ENCODE measurements around the gene GORAB. TPM values are rescaled to one million over a fixed set of nuclear protein-coding genes. Genes with fewer than 3 reads are reported as not detected.

GORAB gene
- total and polyA plus RNA-seq, 2 of the 13 experiments (the other 11 are each of a cell fraction or from before 2014, with no cell fraction given): 6.6 to 9.2 TPM

- TF ChIP-seq ZBTB40 (IDR thresholded peaks at IDR 0.05) (no peak), ZBTB40 (CRISPR knock-in tag; IDR thresholded peaks at IDR 0.05) (no peak)
Observed at GRCh38 chr1:170599033-170599432, 67.1 kb downstream of the GORAB start (continued).

GRCh38 chr1:170601866-170602265 is 69.9 kb downstream of the GORAB start:
- H3K27ac ChIP-seq (ENCODE audit: extremely low read length, insufficient read depth, low read length): no peak overlapping the region
- H3K4me2 ChIP-seq (ENCODE audit: low read depth, low read length): no peak overlapping the region
- ATAC-seq (no peak), FAIRE-seq (no peak), DNase-seq (ENCODE audit: low spot score) (no peak)
- no peak overlapping the region for H3K4me3 ChIP-seq (replicated peaks in 1 of 3; ENCODE audit: insufficient read depth in 1 of 3, low read depth in 2 of 3, low read length in 3 of 3)
- peaks cover 16% of the 10 kb centered on the region for H3K9me3 ChIP-seq (ENCODE audit: low read length)
- no peaks in the 10 kb centered on the region for H4K20me1 ChIP-seq (ENCODE audit: insufficient read depth, low read length)
- 0% methylated on average over 1 of the region's 1 CpG for WGBS (ENCODE audit: low lambda C conversion rate)
- intact Hi-C loops (cut with micrococcal nuclease; ENCODE audit: unreplicated experiment) (no loop called here), in situ Hi-C loops (cut with HindIII; ENCODE audit: extremely low pct_ligation_motif_present, low pct_unique_long_range_greater_than_20kb) (no loop called here)
- no peak overlapping the region for H2AFZ ChIP-seq (ENCODE audit: low read length)
- H3K4me1 ChIP-seq (ENCODE audit: insufficient read depth, low read length): no peaks in the 10 kb centered on the region
- POLR2A ChIA-PET: no interaction called here
- CTCF ChIA-PET (ENCODE audit: low intra/inter-chr PET ratio, low total read pairs): no interaction called here
- BruUV-seq (replicated peaks): no TSS peak
- H3K9ac ChIP-seq (ENCODE audit: insufficient read depth, low read depth, low read length): no peak overlapping the region
- H3K36me3 ChIP-seq (replicated peaks in 1 of 2; ENCODE audit: control insufficient read depth in 1 of 2, insufficient read depth in 2 of 2, low read length in 2 of 2): no peaks in the 10 kb centered on the region
- H3K79me2 ChIP-seq (ENCODE audit: insufficient read depth, low read length): no peaks in the 10 kb centered on the region
- no peaks in the 10 kb centered on the region for H3K27me3 ChIP-seq (ENCODE audit: control insufficient read depth in 1 of 2, insufficient read depth in 2 of 2, low read length in 2 of 2)
- TF ChIP-seq ZNF678 (CRISPR knock-in tag; IDR thresholded peaks at IDR 0.05) (no peak), ZNF644 (CRISPR knock-in tag; IDR thresholded peaks at IDR 0.05; ENCODE audit: low read depth) (no peak), ZNF850 (CRISPR knock-in tag; conservative IDR thresholded peaks at IDR 0.05) (no peak), ZNF790 (CRISPR knock-in tag; IDR thresholded peaks at IDR 0.05; ENCODE audit: borderline replicate concordance) (no peak), ZNF12 (CRISPR knock-in tag; IDR thresholded peaks at IDR 0.05) (no peak), PATZ1 (CRISPR knock-in tag; IDR thresholded peaks at IDR 0.05) (no peak), FOXA3 (CRISPR knock-in tag; IDR thresholded peaks at IDR 0.05) (no peak), ZBTB42 (CRISPR knock-in tag; IDR thresholded peaks at IDR 0.05) (no peak), ZNF510 (CRISPR knock-in tag; IDR thresholded peaks at IDR 0.05; ENCODE audit: low read depth) (no peak), SMARCE1 (IDR thresholded peaks at IDR 0.05; ENCODE audit: borderline replicate concordance) (no peak), IRX3 (CRISPR knock-in tag; IDR thresholded peaks at IDR 0.05; ENCODE audit: borderline replicate concordance, low read depth) (no peak), ZNF331 (CRISPR knock-in tag; IDR thresholded peaks at IDR 0.05) (no peak)

Measured in HepG2 (cell line).